Cardiac muscle cell (in vitro differentiated cells and primary cell): ENCODE results near the gene TRIM66. TPM values are rescaled to one million over a fixed set of nuclear protein-coding genes. Genes with fewer than 3 reads are reported as not detected.
A peak's percentile ranks its signal among the peaks of the same experiment; 100 is the strongest.

Experiments used
- DNase-seq, 2 donors: peaks; one replicate each; pipeline versions ENCODE4 v3.0.0 to v3.0.0-alpha.2; 2010 to 2017; ENCODE audit warnings: low read depth in 1 of 2, low spot score in 1 of 2
- H3K27ac ChIP-seq: fragments of 200-600 bp; sonication (generic); 2 replicates; pipeline ENCODE4 v1.5.1; 2016
- H3K27me3 ChIP-seq: fragments of 200-600 bp; sonication (generic); 2 replicates; pipeline ENCODE4 v1.6.0; 2016; ENCODE audit warnings: control low read depth
- H3K36me3 ChIP-seq: fragments of 200-600 bp; sonication (generic); 2 replicates; pipeline ENCODE4 v1.5.1; 2016; ENCODE audit warnings: control low read depth
- H3K4me1 ChIP-seq: fragments of 200-600 bp; sonication (generic); 2 replicates; pipeline ENCODE4 v1.8.1; 2017; ENCODE audit warnings: low read depth, mild to moderate bottlenecking, mixed run types
- H3K4me3 ChIP-seq: fragments of 200-600 bp; sonication (generic); 2 replicates; pipeline ENCODE4 v1.5.1; 2016; ENCODE audit warnings: mild to moderate bottlenecking
- H3K9me3 ChIP-seq: fragments of 200-600 bp; sonication (generic); 2 replicates; pipeline ENCODE4 v1.5.1; 2017; ENCODE audit warnings: low read depth, mild to moderate bottlenecking, control low read depth
- CTCF ChIP-seq: IDR thresholded peaks from 2 replicates; pipeline ENCODE4 v1.5.1; 2012; ENCODE audit warnings: low read depth, mild to moderate bottlenecking, low read length
- polyA plus RNA-seq: library from polyadenylated mRNA; unstranded; fragments of >200 nt; fragmentation: Nextera tagmentation; extraction: Ambion mirVana; gene quantifications from 2 replicates; pipeline ENCODE4 v1.2.1, GENCODE V29; 2016
- total RNA-seq: library from RNA; depleted of rRNA; stranded (reverse); fragments of >200 nt; gene quantifications from 2 replicates; pipeline ENCODE4 v1.2.3, GENCODE V29; 2016

TRIM66 gene
- total and polyA plus RNA-seq, 2 experiments from 2014 or later = 3.9 to 10.9 TPM

- H3K9me3 ChIP-seq = no peaks in the 10 kb centered on the region
- no peak overlapping the region for H3K27ac ChIP-seq
- H3K36me3 ChIP-seq = no peaks in the 10 kb centered on the region
- no peaks in the 10 kb centered on the region for H3K4me1 ChIP-seq
- H3K27me3 ChIP-seq = no peaks in the 10 kb centered on the region
- H3K4me3 ChIP-seq = no peak overlapping the region
- TF ChIP-seq CTCF = no peak
- peak in 1 of 2 donors; percentile 35 for DNase-seq
These were observed 24.0 kb downstream of the TRIM66 start for GRCh38 chr11:8658321-8659057.

- H3K9me3 ChIP-seq = no peaks in the 10 kb centered on the region
- DNase-seq = no peak
- H3K4me1 ChIP-seq = no peaks in the 10 kb centered on the region
- no peak for TF ChIP-seq CTCF
- no peak overlapping the region for H3K27ac ChIP-seq
- no peak overlapping the region for H3K4me3 ChIP-seq
- H3K36me3 ChIP-seq = no peaks in the 10 kb centered on the region
- H3K27me3 ChIP-seq = no peaks in the 10 kb centered on the region
These were observed 26.2 kb downstream of the TRIM66 start for GRCh38 chr11:8656291-8656690.

GRCh38 chr11:8654503-8654902 is 28.0 kb downstream of the TRIM66 start:
- Histone ChIP-seq H3K4me3 (no peak overlapping the region), H3K36me3 (no peaks in the 10 kb centered on the region), H3K27ac (no peak overlapping the region), H3K9me3 (no peaks in the 10 kb centered on the region), H3K4me1 (no peaks in the 10 kb centered on the region), H3K27me3 (no peaks in the 10 kb centered on the region)
- no peak for DNase-seq
- no peak for TF ChIP-seq CTCF

- Histone ChIP-seq H3K36me3 (peaks cover 3% of the 10 kb centered on the region), H3K27me3 (no peaks in the 10 kb centered on the region), H3K9me3 (no peaks in the 10 kb centered on the region), H3K4me3 (no peak overlapping the region), H3K27ac (no peak overlapping the region), H3K4me1 (no peaks in the 10 kb centered on the region)
- DNase-seq = peak in 1 of 2 donors; percentile 78
- TF ChIP-seq CTCF = no peak
These were observed 30.3 kb downstream of the TRIM66 start for GRCh38 chr11:8652140-8652539.

GRCh38 chr11:8650401-8650990 is 32.0 kb downstream of the TRIM66 start:
- H3K36me3 ChIP-seq = peaks cover 12% of the 10 kb centered on the region
- H3K27me3 ChIP-seq = no peaks in the 10 kb centered on the region
- TF ChIP-seq CTCF = no peak
- no peaks in the 10 kb centered on the region for H3K9me3 ChIP-seq
- no peak overlapping the region for H3K4me3 ChIP-seq
- DNase-seq = peak in 1 of 2 donors; percentile 52
- H3K27ac ChIP-seq = no peak overlapping the region
- H3K4me1 ChIP-seq = no peaks in the 10 kb centered on the region
